Stomach (tissue), 9 donors: ENCODE measurements around the gene TECPR1. TPM values are rescaled to one million over a fixed set of nuclear protein-coding genes. Genes with fewer than 3 reads are reported as not detected.

Source experiments
- DNase-seq, 2 donors: peaks; one replicate each; pipeline versions ENCODE4 v3.0.0 to v3.0.0-alpha.2; 2013 to 2019
- H3K27ac ChIP-seq, 5 donors: fragments of 200-600 bp in 4 of 5; sonication (generic) in 4 of 5; one replicate each; pipeline ENCODE4 v1.5.1; 2013 to 2019; ENCODE audit warnings: mild to moderate bottlenecking in 1 of 5, moderate library complexity in 1 of 5
- H3K27me3 ChIP-seq, 3 donors: fragments of 200-600 bp; sonication (generic); one replicate each; pipeline ENCODE4 v1.5.1; 2017 to 2019; ENCODE audit warnings: mixed run types in 1 of 3
- H3K36me3 ChIP-seq, 4 donors: fragments of 200-600 bp; sonication (generic); 1 replicate in 3 of 4; 2 replicates in 1 of 4; pipeline ENCODE4 v1.5.1; 2016 to 2019
- H3K4me1 ChIP-seq, 4 donors: fragments of 200-600 bp; sonication (generic); one replicate each; pipeline ENCODE4 v1.5.1; 2016 to 2019
- H3K4me3 ChIP-seq, 4 donors: fragments of 200-600 bp; sonication (generic) in 3 of 4; one replicate each; pipeline ENCODE4 v1.5.1; 2016 to 2019; ENCODE audit warnings: mild to moderate bottlenecking in 1 of 4
- H3K9me3 ChIP-seq, 4 donors: fragments of 200-600 bp; sonication (generic); one replicate each; pipeline ENCODE4 v1.5.1; 2016 to 2019
- CTCF ChIP-seq, 7 experiments: fragments of 450-650 bp in 4 of 7; fragments of 200-600 bp in 3 of 7; sonication (generic) in 3 of 7; IDR thresholded peaks; one replicate each; pipeline ENCODE4 v1.5.1; 2016 to 2019; ENCODE audit warnings: antibody characterized with exemption in 7 of 7, control low read depth in 2 of 7, mild to moderate bottlenecking in 1 of 7
- EP300 ChIP-seq: sonication (generic); formaldehyde crosslinking; IDR thresholded peaks from one replicate; pipeline ENCODE4 v1.6.1; 2017; ENCODE audit warnings: antibody characterized with exemption
- POLR2A ChIP-seq, 4 donors: fragments of 450-650 bp; IDR thresholded peaks; one replicate each; pipeline ENCODE4 v1.6.1; 2016; ENCODE audit warnings: antibody characterized with exemption in 4 of 4, control low read depth in 2 of 4, mild to moderate bottlenecking in 1 of 4, moderate library complexity in 1 of 4
- POLR2AphosphoS5 ChIP-seq, 3 donors: sonication (generic); formaldehyde crosslinking; IDR thresholded peaks; one replicate each; pipeline ENCODE4 v1.6.1; 2016; ENCODE audit warnings: antibody characterized with exemption in 3 of 3
- WGBS, 5 donors: extraction: QIAGEN DNeasy Blood & Tissue Kit in 3 of 5; methylation state at CpG; one replicate each; pipeline versions ENCODE4 v1.1.5 to v1.1.7; 2013 to 2018; 5-methylcytosine and 5-hydroxymethylcytosine counted together
- intact Hi-C: fragments of 100-400 bp; cut with DNase I; formaldehyde crosslinking; loops from one replicate; pipeline ENCODE4 v1.15.1; 2023; ENCODE audit warnings: low total_unique reads
- polyA plus RNA-seq, 3 donors: library from polyadenylated mRNA; stranded (reverse); fragments of 200-250 nt; gene quantifications; one replicate each; pipeline ENCODE4 v1.2.3, GENCODE V29; 2013
- total RNA-seq, 5 donors: library from RNA; depleted of rRNA; stranded (reverse); fragments of >200 nt; gene quantifications; one replicate each; pipeline versions ENCODE4 v1.1.0 to v1.2.3, GENCODE V29; 2014 to 2016
- donor health status: healthy with polysubstance abuse.
- donor health status: Bipolar disorder and iron deficiency.
- donor health status: healthy.

The TECPR1 gene
- total and polyA plus RNA-seq, 8 donors = 8.8 to 70.7 (median 28.8) TPM

GRCh38 chr7:98254516-98254915 lies 2.5 kb upstream of the TECPR1 start:
- intact Hi-C loops = no loop called here
- H3K4me3 ChIP-seq = no peak overlapping the region
- peaks cover 28 to 60% (median 36%) of the 10 kb centered on the region in 4 donors for H3K4me1 ChIP-seq
- H3K9me3 ChIP-seq = no peaks in the 10 kb centered on the region
- WGBS, 5 donors = 48 to 86% (median 75%) methylated on average over 4 of the region's 4 CpGs
- H3K27ac ChIP-seq = no peak overlapping the region
- DNase-seq = no peak
- no peaks in the 10 kb centered on the region for H3K27me3 ChIP-seq
- H3K36me3 ChIP-seq = peaks cover 0 to 32% (median 27%) of the 10 kb centered on the region in 4 donors
- no peak for TF ChIP-seq POLR2AphosphoS5 (IDR thresholded peaks at IDR 0.05)
- no peak for TF ChIP-seq EP300
- no peak for TF ChIP-seq CTCF (IDR thresholded peaks at IDR 0.05)
- no peak for TF ChIP-seq POLR2A (IDR thresholded peaks at IDR 0.05)

- intact Hi-C loops = no loop called here
- DNase-seq = no peak
- peak overlapping the region; percentile 88 to 94 (median 91) for H3K27ac ChIP-seq
- peak overlapping the region; percentile 76 to 86 (median 78) for H3K4me3 ChIP-seq
- H3K27me3 ChIP-seq = no peaks in the 10 kb centered on the region
- H3K36me3 ChIP-seq = peaks cover 0 to 31% (median 17%) of the 10 kb centered on the region in 4 donors
- WGBS, 5 donors = 16 to 27% (median 18%) methylated on average over 20 to 32 of the region's 32 CpGs
- peaks cover 33 to 69% (median 42%) of the 10 kb centered on the region in 4 donors for H3K4me1 ChIP-seq
- no peaks in the 10 kb centered on the region for H3K9me3 ChIP-seq
- TF ChIP-seq CTCF (IDR thresholded peaks at IDR 0.05) = no peak
- TF ChIP-seq POLR2A (IDR thresholded peaks at IDR 0.05) = no peak
- TF ChIP-seq POLR2AphosphoS5 (IDR thresholded peaks at IDR 0.05) = no peak
- TF ChIP-seq EP300 = no peak
Observed at GRCh38 chr7:98252425-98253054, 508 bp upstream of the TECPR1 start.

GRCh38 chr7:98251231-98251600 lies 816 bp downstream of the TECPR1 start:
- H3K9me3 ChIP-seq = no peaks in the 10 kb centered on the region
- H3K36me3 ChIP-seq = peaks cover 0 to 26% (median 5%) of the 10 kb centered on the region in 4 donors
- H3K4me3 ChIP-seq = peak overlapping the region; percentile 76 to 86 (median 78)
- no peak for DNase-seq
- TF ChIP-seq POLR2AphosphoS5 (IDR thresholded peaks at IDR 0.05) (peak in 2 of 3 donors; percentile 47 to 51), EP300 (no peak)
- H3K4me1 ChIP-seq = peaks cover 33 to 72% (median 42%) of the 10 kb centered on the region in 4 donors
- peak overlapping the region; percentile 88 to 94 (median 91) for H3K27ac ChIP-seq
- H3K27me3 ChIP-seq = no peaks in the 10 kb centered on the region
- WGBS, 5 donors = 6 to 23% (median 12%) methylated on average over 9 of the region's 9 CpGs
- intact Hi-C loops = no loop called here

- Histone ChIP-seq H3K27ac (peak overlapping the region; percentile 88 to 94 (median 91)), H3K27me3 (no peaks in the 10 kb centered on the region), H3K4me3 (peak overlapping the region; percentile 76 to 86 (median 78)), H3K9me3 (no peaks in the 10 kb centered on the region), H3K4me1 (peaks cover 33 to 73% (median 42%) of the 10 kb centered on the region in 4 donors), H3K36me3 (peaks cover under 1 to 24% (median 4%) of the 10 kb centered on the region in 4 donors)
- intact Hi-C loops = no loop called here
- WGBS, 5 donors = 21 to 53% (median 27%) methylated on average over 3 of the region's 3 CpGs
- peak in 1 of 2 donors; percentile 66 for DNase-seq
- TF ChIP-seq POLR2A (IDR thresholded peaks at IDR 0.05) (no peak), EP300 (no peak), CTCF (IDR thresholded peaks at IDR 0.05) (no peak), POLR2AphosphoS5 (IDR thresholded peaks at IDR 0.05) (no peak)
Observed at GRCh38 chr7:98250789-98251188, 1.2 kb downstream of the TECPR1 start.

GRCh38 chr7:98249106-98249505 lies 2.9 kb downstream of the TECPR1 start:
- Histone ChIP-seq H3K4me3 (no peak overlapping the region), H3K27ac (peak overlapping the region; percentile 35 to 94 (median 52)), H3K27me3 (no peaks in the 10 kb centered on the region), H3K4me1 (peaks cover 33 to 67% (median 40%) of the 10 kb centered on the region in 4 donors), H3K9me3 (no peaks in the 10 kb centered on the region), H3K36me3 (peaks cover 3 to 33% (median 15%) of the 10 kb centered on the region in 4 donors)
- intact Hi-C loops = loop anchor here (5.0 kb wide), 1 partner anchor 227 kb away; no protein-coding TSS in a partner anchor
- TF ChIP-seq EP300 (no peak), POLR2AphosphoS5 (IDR thresholded peaks at IDR 0.05) (peak in 1 of 3 donors; percentile 15)
- 68 to 81% (median 72%) methylated on average over 6 of the region's 6 CpGs for WGBS, 5 donors
- peak in 1 of 2 donors; percentile 47 for DNase-seq
